Aorta (tissue), 5 donors: ENCODE data around the gene PYGM. TPM values are rescaled to one million over a fixed set of nuclear protein-coding genes. Genes with fewer than 3 reads are reported as not detected.

Experiments
- ATAC-seq: fragments of 200-7000 bp; cut with Tn5 transposase; one replicate; pipeline ENCODE4 v1.9.1; 2022; ENCODE audit warnings: moderate library complexity; ENCODE audit not compliant: low FRiP score
- DNase-seq, 2 donors: peaks; one replicate each; pipeline ENCODE4 v3.0.0-alpha.2; 2020
- H3K27ac ChIP-seq, 2 donors: one replicate each; pipeline ENCODE4 v1.5.1; 2013; ENCODE audit warnings: low read length in 2 of 2, mild to moderate bottlenecking in 2 of 2, moderate library complexity in 2 of 2, control low read depth in 1 of 2, inconsistent platforms in 1 of 2, low read depth in 1 of 2
- H3K27me3 ChIP-seq, 2 donors: one replicate each; pipeline ENCODE4 v1.6.1; 2013; ENCODE audit warnings: control low read depth in 1 of 2, low read length in 1 of 2, mild to moderate bottlenecking in 1 of 2, moderate library complexity in 1 of 2; ENCODE audit not compliant: insufficient read depth in 2 of 2, control insufficient read depth in 1 of 2
- H3K36me3 ChIP-seq, 2 donors: one replicate each; pipeline ENCODE4 v1.6.1; 2013; ENCODE audit warnings: control low read depth in 1 of 2, low read length in 1 of 2, mild to moderate bottlenecking in 1 of 2; ENCODE audit not compliant: insufficient read depth in 2 of 2, control insufficient read depth in 1 of 2
- H3K4me1 ChIP-seq, 2 donors: one replicate each; pipeline ENCODE4 v1.6.1; 2013; ENCODE audit warnings: low read length in 2 of 2, control low read depth in 1 of 2, mild to moderate bottlenecking in 1 of 2, moderate library complexity in 1 of 2; ENCODE audit not compliant: insufficient read depth in 2 of 2, control insufficient read depth in 1 of 2
- H3K4me3 ChIP-seq, 2 donors: one replicate each; pipeline ENCODE4 v1.5.1; 2013; ENCODE audit warnings: low read length in 2 of 2, control low read depth in 1 of 2, mild to moderate bottlenecking in 1 of 2
- H3K9me3 ChIP-seq: one replicate; pipeline ENCODE4 v1.6.1; 2013; ENCODE audit warnings: mild to moderate bottlenecking, low read length; ENCODE audit not compliant: control insufficient read depth
- WGBS, 2 donors: extraction: QIAGEN DNeasy Blood & Tissue Kit; methylation state at CpG; one replicate each; pipeline ENCODE4 v1.1.7; 2013; 5-methylcytosine and 5-hydroxymethylcytosine counted together
- intact Hi-C, 2 donors: fragments of 100-400 bp; cut with DNase I; formaldehyde crosslinking; loops; one replicate each; pipeline versions ENCODE4 v1.14.2 to v1.15.0; 2022
- polyA plus RNA-seq, 2 donors: library from polyadenylated mRNA; stranded (reverse); fragments of 200-250 nt; gene quantifications; one replicate each; pipeline ENCODE4 v1.2.3, GENCODE V29; 2013
- total RNA-seq, 2 donors: library from RNA; stranded (reverse); fragmentation: NEBNext Ultra II Directional; extraction: Animal tissue kit (Norgen Biotek cat#: 25700); gene quantifications; one replicate each; pipeline ENCODE4 v1.2.1, GENCODE V29; 2021
- donor health status: healthy with polysubstance abuse.
- donor health status: Bipolar disorder and iron deficiency.
- donor health status: DM: no; HTN: no; CAD: no.
- donor health status: DM: no; HTN: no; CAD: no.
- donor health status: DM: yes; HTN: yes; CAD: no.

Gene PYGM
- total and polyA plus RNA-seq, 4 donors: 1.9 to 12.9 (median 12.0) TPM

DNA sequence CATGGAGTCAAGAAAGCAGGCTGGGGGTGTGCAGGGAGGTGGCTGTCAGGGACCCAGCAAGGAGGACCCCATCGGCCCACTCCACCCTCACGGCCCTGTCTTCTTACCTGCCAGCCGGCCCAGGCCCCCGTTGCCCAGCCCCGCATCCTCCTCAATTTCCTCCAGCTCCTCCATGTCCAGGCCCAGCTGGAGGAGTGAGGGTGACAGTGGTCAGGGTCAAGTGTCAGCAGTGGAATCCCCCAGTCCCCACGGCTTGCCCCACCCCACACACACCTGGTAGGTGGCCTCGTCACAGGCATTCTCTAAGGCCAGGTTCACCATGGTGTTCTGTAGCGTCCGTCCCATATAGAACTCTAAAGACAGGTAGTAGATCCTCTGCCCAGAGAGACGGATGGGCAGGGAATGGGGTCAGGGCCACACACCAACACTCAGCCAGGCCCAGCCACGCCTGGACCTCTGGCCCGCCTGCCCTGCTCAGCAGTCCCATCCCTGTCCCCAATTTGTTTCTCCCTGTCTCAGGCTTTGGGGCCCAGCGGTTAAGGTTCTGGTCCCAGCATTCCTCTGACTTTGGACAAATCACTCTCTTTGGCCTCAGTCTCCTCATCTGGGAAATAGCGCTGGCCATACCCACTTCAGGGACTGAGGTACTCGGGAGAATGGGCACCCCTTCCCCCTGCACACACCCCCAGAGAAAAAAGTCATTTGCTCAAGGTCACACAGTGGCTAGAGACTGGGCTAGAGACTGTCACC lies 1.3 kb downstream of the PYGM start:
- Histone ChIP-seq H3K36me3 (no peaks in the 10 kb centered on the region), H3K4me1 (no peaks in the 10 kb centered on the region), H3K4me3 (no peak overlapping the region), H3K9me3 (no peaks in the 10 kb centered on the region), H3K27ac (no peak overlapping the region), H3K27me3 (no peaks in the 10 kb centered on the region)
- 85 to 91% methylated on average over 15 of the region's 15 CpGs for WGBS, 2 donors
- no peak for ATAC-seq
- peak; percentile 34 to 58 for DNase-seq
- intact Hi-C loops: no loop called here

DNA sequence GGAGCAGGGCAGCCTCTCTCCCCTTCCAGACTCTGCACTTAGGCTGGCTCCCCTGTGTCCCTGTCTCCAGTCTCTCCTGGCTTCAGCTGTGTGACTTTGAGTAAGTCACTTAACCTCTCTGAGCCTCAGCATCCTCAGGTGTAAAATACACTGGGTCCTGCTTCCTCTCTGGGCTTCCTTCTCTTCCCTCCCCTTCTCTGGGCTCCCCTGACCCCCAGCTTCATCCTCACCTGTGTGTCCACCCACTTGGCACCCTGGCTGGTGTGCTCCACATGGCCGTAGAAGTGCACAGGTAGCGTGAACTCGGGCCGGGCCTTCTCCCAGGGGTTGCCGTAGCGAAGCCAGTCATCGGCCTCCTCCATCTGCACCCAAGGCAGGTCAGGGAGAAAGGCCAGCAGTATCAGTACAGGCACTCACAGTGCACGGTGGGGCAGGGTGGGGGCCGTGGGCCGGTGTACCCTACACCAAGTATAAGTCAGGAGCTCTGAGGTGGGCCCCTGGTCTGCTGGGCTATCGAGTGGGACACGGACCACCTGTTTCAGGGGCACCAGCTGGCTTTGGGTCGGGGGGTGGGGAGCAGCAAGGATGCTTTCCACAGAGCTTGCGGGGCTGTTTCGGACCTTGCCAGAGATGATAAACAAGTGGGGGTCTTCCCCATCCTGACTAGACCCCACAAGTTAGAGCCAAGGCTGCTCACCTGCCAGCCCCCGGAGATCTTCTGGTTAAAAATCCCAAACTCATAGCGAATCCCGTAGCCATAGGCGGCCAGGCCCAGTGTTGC lies 2.0 kb downstream of the PYGM start:
- no peaks in the 10 kb centered on the region for H3K36me3 ChIP-seq
- intact Hi-C loops: no loop called here
- WGBS, 2 donors: 86% methylated on average over 19 of the region's 19 CpGs
- DNase-seq (peak; percentile 48 to 66), ATAC-seq (no peak)
- H3K27ac ChIP-seq: no peak overlapping the region
- no peak overlapping the region for H3K4me3 ChIP-seq
- H3K4me1 ChIP-seq: no peaks in the 10 kb centered on the region
- no peaks in the 10 kb centered on the region for H3K9me3 ChIP-seq
- H3K27me3 ChIP-seq: no peaks in the 10 kb centered on the region

DNA sequence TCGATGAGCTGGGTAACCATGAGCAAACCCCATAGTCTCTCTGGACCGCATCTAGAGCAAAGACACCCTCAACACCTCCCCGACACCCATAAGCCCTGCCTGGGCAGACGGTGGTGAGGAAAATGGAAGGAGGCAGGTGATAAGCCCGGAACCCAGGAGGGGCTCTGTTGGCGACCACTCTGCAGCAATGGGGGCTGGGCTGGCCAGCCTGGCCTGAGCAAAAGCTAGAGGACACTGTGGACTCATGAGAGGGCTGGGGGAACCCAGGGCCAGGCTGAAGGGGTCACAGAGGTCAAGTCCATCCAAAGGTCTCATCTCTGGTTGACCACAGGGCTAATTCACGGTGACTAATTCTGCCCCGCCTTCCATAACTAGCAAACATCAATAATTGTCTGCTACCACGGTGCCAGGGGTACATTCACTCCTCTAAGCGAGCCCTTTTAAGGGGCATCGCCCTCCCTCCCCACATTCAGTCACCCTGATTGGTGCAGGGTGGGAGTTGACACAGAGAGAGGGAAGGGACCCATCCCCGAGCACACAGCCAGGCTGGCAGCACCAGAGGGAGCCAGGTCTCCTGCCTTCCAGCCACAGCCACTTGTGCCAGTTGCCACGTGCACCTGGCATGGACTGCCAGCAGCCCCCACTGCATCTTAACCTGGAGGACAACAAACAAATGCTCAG lies 4.0 kb downstream of the PYGM start:
- DNase-seq: peak; percentile 40 to 53

DNA sequence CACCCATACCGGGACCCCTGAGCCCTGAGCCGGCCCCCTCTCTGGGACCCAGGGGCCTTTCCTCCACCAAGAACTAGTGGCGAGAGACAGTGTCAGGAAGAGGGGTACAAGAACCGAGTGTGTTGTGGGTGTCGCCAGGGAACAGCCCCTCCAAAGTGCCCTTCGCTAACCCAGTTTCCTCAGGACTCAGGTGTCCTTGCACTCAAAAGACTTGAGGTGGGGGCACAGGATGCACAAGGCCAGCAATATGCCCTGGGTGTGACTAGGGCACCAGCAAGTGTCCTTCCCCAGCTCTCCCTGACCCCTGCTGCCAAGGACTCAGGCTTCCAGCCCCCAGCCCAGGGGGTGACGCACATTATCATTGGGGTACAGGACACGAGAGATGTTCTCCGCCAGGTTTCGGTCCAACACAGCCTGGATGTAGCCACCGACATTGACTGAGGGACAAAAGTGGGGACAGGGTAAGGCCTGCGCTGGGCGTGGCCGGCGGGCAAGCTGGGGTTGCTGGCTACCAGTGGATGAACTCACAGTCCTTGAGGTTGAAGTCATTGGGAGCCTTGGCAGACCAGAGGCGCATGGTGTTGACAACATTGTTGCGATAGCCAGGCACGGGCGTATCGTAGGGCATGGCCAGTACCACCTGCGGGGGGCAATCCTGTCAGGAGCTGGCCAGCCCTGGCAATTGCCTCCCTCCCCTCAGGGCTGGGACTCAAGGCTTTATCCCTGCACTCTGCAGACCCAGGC lies 4.7 kb downstream of the PYGM start:
- H3K27me3 ChIP-seq: no peaks in the 10 kb centered on the region
- H3K9me3 ChIP-seq: no peaks in the 10 kb centered on the region
- no peak for ATAC-seq
- no peak overlapping the region for H3K27ac ChIP-seq
- intact Hi-C loops: no loop called here
- no peak overlapping the region for H3K4me3 ChIP-seq
- H3K4me1 ChIP-seq: no peaks in the 10 kb centered on the region
- no peaks in the 10 kb centered on the region for H3K36me3 ChIP-seq
- WGBS, 2 donors: 92% methylated on average over 21 of the region's 21 CpGs
- DNase-seq: peak; percentile 32 to 73

More for the DNA sequence above, 4.0 kb downstream of the PYGM start:
- Histone ChIP-seq H3K9me3 (no peaks in the 10 kb centered on the region), H3K27me3 (no peaks in the 10 kb centered on the region), H3K4me1 (no peaks in the 10 kb centered on the region), H3K4me3 (no peak overlapping the region), H3K27ac (no peak overlapping the region), H3K36me3 (no peaks in the 10 kb centered on the region)
- intact Hi-C loops: no loop called here
- WGBS, 2 donors: 86 to 87% methylated on average over 13 of the region's 13 CpGs
- ATAC-seq: no peak

DNA sequence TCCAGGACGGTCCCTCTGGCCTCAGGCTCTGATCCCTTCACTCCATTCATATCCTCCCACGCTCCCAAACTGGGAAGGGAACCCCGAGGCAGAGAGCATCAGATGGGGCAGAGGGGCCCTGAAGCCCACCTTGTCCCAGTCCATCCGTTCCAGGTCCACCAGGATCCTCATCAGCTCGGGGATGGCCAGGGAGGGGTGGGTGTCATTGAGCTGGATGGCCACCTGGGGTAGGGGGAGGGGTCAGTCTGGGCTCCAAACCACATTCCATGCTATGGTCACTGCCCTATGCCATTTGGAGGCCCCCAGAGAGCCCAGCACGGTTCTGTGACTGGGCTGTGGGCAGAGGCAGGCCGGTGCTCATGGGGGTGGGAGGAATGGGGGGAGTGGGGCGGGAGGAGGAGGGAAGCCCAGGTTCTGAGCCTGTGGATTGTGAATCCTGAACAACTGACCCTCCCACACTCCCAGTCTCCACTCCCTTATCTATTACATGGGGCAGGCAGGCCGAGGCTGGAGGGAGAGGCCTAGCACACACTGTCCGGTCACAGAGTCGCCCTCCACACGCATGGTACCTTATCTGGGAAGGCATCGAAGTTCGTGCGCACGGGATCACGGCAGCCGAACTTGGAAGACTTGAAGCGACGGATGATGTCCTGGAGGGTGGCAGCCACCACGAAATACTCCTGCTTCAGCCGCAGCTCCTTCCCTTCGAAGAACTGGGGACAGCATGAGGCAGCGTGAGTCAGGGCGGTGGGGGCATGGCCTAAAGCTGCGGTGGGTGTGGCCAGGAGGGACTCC lies 5.5 kb downstream of the PYGM start:
- Histone ChIP-seq H3K4me3 (no peak overlapping the region), H3K36me3 (no peaks in the 10 kb centered on the region), H3K9me3 (no peaks in the 10 kb centered on the region), H3K27me3 (no peaks in the 10 kb centered on the region), H3K4me1 (no peaks in the 10 kb centered on the region), H3K27ac (no peak overlapping the region)
- intact Hi-C loops: no loop called here
- ATAC-seq (no peak), DNase-seq (peak; percentile 32 to 68)
- 84 to 86% methylated on average over 26 of the region's 26 CpGs for WGBS, 2 donors

DNA sequence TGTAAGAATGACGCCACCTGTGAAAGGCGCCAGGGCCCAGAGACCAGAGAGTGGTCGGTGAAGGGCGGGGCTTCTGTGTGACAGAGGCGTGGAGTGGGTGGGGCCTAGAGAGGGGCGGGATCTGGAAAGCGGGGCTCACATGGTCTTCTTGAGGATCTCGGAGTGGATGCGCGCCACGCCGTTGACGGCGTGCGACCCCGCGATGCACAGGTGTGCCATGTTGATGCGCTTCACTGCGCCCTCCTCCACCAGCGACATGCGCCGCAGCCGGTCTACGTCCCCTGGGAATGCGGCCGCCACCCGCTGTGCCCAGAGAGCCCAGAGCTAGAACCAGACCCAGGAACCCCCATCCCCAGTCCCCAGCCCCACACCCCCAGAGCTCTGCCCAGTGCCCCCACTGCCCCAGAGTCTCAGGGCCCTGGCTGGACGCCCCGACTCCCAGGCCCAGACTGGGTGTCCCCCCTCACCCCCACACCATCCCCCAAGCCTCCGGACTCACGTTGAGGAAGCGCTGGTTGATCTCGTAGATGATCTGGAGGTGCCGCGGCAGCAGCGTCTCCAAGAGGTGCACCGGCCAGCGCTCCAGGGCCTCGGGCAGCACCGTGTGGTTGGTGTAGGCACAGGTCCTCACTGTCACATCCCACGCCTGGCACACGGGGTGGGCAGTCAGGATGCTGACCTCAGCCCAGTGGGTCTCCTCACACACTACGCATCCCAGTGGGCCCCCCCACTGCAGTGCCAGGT lies 6.2 kb downstream of the PYGM start:
- DNase-seq (peak; percentile 41 to 76), ATAC-seq (no peak)
- H3K27me3 ChIP-seq: no peaks in the 10 kb centered on the region
- H3K9me3 ChIP-seq: no peaks in the 10 kb centered on the region
- H3K4me1 ChIP-seq: no peaks in the 10 kb centered on the region
- WGBS, 2 donors: 92 to 94% methylated on average over 37 to 43 of the region's 43 CpGs
- intact Hi-C loops: no loop called here
- no peak overlapping the region for H3K27ac ChIP-seq
- no peak overlapping the region for H3K4me3 ChIP-seq
- no peaks in the 10 kb centered on the region for H3K36me3 ChIP-seq

DNA sequence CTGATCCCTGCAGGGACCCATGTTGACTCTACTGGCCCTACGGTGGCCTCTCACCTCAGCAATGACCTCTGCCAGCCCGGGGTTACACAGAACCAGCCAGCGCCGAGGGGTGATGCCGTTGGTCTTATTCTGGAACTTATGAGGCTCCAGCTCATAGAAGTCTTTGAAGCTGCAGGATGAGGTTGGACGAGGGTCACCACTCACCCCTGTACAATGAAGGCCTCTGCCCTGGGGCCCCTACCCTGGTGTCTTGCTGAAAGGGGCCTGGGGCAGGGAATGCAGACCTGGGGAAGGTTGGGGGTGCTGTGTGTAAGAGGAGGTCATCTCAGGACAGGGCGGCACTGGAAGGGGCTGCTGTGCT lies 6.8 kb downstream of the PYGM start:
- no peaks in the 10 kb centered on the region for H3K36me3 ChIP-seq
- H3K4me1 ChIP-seq: no peaks in the 10 kb centered on the region
- H3K27me3 ChIP-seq: no peaks in the 10 kb centered on the region
- DNase-seq: peak in 1 of 2 donors; percentile 46
- H3K27ac ChIP-seq: no peak overlapping the region
- WGBS, 2 donors: 85 to 88% methylated on average over 7 of the region's 7 CpGs
- intact Hi-C loops: no loop called here
- no peak overlapping the region for H3K4me3 ChIP-seq
- ATAC-seq: no peak
- H3K9me3 ChIP-seq: no peaks in the 10 kb centered on the region
